Activated naive CD8-positive, alpha-beta T cell treated with anti-CD3 and anti-CD28 coated beads, Interleukin-2, amount 50 U/mL, for 24 hours (primary cell): ENCODE data around the gene LMBR1.

ENCODE experiments used
- ATAC-seq: fragments of 150-1000 bp; cut with Tn5 transposase; one replicate; pipeline ENCODE4 v1.10.0; 2021
- DNase-seq: peaks from one replicate; pipeline ENCODE4 v3.0.0; 2021
- H3K27ac Mint-ChIP-seq: one replicate; pipeline ENCODE4 v1.8.0; 2021; ENCODE audit warnings: mild to moderate bottlenecking, mixed read lengths
- H3K27me3 Mint-ChIP-seq: one replicate; pipeline ENCODE4 v1.8.0; 2021; ENCODE audit warnings: mixed read lengths
- H3K36me3 Mint-ChIP-seq: one replicate; pipeline ENCODE4 v1.8.0; 2021; ENCODE audit warnings: low read depth, mixed read lengths
- H3K4me1 Mint-ChIP-seq: one replicate; pipeline ENCODE4 v1.8.0; 2021; ENCODE audit warnings: mixed read lengths
- H3K4me3 Mint-ChIP-seq: one replicate; pipeline ENCODE4 v1.8.0; 2021; ENCODE audit warnings: mild to moderate bottlenecking, moderate library complexity, mixed read lengths
- H3K9me3 Mint-ChIP-seq: one replicate; pipeline ENCODE4 v1.8.0; 2021; ENCODE audit warnings: mixed read lengths

The LMBR1 gene

DNA sequence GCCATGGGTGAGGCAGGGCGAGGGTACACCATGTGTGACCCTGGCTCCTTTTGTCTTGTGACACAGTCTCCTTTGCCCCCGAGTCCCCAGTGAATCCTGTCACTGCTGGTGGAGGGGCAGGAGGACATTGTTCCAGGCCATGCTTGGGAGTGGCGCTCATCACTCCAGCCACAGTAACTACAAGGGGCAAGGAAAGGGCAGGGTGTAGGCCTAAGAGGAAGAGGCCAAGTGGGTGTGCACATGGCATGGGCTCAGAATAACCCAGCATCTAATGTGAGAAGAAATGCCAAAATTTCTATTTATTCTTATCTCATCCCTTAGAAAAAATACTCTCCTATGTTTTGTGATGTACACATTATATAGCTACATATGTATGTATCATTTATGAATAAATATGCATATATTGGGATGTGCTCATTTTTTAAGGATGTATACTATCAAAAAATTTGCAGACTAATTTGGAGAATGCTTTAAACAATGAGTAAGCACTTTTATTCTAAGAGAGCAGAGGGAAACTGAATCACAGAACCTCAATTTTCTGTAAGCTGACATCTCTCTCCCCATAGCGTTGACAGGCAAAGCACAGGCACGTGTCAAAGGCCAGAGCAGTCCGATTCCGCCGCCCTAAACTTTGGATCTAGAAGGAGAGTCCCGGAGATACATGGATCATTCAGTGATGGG lies 215.5 kb downstream of the LMBR1 start:
- Mint-ChIP-seq H3K36me3 (peaks cover 22% of the 10 kb centered on the region), H3K4me1 (no peaks in the 10 kb centered on the region), H3K9me3 (no peaks in the 10 kb centered on the region), H3K4me3 (no peak overlapping the region), H3K27ac (no peak overlapping the region), H3K27me3 (no peaks in the 10 kb centered on the region)
- DNase-seq (no peak), ATAC-seq (no peak)

DNA sequence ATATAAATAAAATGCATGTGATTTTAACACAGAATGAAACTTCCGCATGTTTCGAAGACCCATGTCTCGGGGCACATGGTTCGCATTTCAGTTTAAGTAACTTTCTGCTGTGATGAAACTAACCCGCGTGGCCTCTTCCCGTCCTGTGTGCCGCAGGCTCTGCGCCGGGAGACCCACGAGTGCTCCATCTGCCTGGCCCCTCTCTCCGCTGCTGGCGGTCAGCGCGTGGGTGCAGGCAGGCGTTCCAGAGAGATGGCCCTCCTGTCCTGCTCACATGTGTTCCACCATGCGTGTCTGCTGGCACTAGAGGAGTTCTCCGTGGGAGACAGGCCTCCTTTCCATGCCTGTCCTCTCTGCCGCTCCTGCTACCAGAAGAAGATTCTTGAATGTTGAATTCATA lies 216.7 kb downstream of the LMBR1 start:
- Mint-ChIP-seq H3K9me3 (no peaks in the 10 kb centered on the region), H3K27me3 (no peaks in the 10 kb centered on the region), H3K4me1 (no peaks in the 10 kb centered on the region), H3K27ac (no peak overlapping the region), H3K36me3 (peaks cover 17% of the 10 kb centered on the region), H3K4me3 (no peak overlapping the region)
- DNase-seq (no peak), ATAC-seq (no peak)

DNA sequence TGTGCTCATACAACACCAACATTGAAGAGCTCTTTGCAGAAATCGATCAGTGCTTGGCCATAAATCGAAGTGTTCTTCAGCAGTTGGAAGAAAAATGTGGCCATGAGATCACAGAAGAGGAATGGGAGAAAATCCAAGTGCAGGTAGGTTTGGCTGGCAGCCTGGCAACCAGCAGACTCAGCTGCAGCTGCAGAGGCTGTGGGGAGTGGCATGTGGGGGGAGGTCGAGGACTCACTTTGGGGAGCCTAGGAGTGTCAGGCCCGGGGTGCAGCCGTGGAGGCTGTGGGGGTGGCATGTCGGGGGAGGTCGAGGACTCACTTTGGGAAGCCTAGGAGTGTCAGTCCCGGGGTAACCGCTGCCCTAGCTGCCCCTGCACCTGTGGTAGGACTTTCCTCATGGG lies 217.3 kb downstream of the LMBR1 start:
- H3K9me3 Mint-ChIP-seq: no peaks in the 10 kb centered on the region
- H3K4me3 Mint-ChIP-seq: no peak overlapping the region
- H3K4me1 Mint-ChIP-seq: no peaks in the 10 kb centered on the region
- DNase-seq: no peak
- ATAC-seq: no peak
- H3K27ac Mint-ChIP-seq: no peak overlapping the region
- no peaks in the 10 kb centered on the region for H3K27me3 Mint-ChIP-seq
- peaks cover 17% of the 10 kb centered on the region for H3K36me3 Mint-ChIP-seq

DNA sequence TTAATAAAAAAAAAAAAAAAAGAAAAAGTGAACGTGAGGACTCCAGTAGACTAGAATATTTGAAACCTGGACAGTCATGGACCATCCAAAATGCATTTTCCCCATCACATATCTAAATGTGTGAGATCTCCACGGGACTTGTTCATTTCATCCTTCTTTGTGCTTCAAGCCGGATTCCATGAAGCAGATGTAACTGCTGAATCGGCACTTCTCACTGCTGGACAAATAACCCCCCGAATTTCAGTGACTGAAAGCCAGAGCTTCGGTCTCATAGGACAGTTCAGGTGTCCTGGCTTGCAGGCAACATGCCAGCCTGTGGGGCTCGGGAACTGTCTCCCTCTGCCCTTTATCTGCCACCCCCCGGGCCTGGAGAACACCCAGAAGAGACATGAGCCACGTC lies 219.1 kb downstream of the LMBR1 start:
- Mint-ChIP-seq H3K4me1 (no peaks in the 10 kb centered on the region), H3K36me3 (peaks cover 17% of the 10 kb centered on the region), H3K4me3 (no peak overlapping the region), H3K27ac (no peak overlapping the region), H3K9me3 (no peaks in the 10 kb centered on the region), H3K27me3 (no peaks in the 10 kb centered on the region)
- DNase-seq (no peak), ATAC-seq (no peak)

DNA sequence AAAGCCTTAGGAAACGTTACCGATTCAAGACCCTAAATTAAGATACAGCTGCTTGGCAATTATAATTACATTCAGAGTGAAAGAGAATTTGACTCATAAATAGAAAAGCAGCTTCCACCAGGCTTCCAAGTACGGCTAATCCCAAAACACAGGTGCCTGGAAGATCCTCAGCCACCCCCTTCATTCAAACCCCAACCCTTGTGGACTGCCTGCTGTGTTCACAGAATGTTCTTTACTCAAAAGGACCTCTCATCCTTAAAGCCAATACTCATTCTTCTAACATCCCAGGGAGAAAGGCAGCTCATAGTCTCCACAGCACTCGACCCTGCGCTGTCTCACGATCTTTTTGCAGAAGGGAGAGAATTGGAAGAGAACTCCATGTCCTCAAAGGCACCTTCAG lies 219.5 kb downstream of the LMBR1 start:
- Mint-ChIP-seq H3K4me1 (no peaks in the 10 kb centered on the region), H3K27ac (no peak overlapping the region), H3K36me3 (peaks cover 15% of the 10 kb centered on the region), H3K27me3 (no peaks in the 10 kb centered on the region), H3K9me3 (no peaks in the 10 kb centered on the region), H3K4me3 (no peak overlapping the region)
- DNase-seq: no peak
- no peak for ATAC-seq

DNA sequence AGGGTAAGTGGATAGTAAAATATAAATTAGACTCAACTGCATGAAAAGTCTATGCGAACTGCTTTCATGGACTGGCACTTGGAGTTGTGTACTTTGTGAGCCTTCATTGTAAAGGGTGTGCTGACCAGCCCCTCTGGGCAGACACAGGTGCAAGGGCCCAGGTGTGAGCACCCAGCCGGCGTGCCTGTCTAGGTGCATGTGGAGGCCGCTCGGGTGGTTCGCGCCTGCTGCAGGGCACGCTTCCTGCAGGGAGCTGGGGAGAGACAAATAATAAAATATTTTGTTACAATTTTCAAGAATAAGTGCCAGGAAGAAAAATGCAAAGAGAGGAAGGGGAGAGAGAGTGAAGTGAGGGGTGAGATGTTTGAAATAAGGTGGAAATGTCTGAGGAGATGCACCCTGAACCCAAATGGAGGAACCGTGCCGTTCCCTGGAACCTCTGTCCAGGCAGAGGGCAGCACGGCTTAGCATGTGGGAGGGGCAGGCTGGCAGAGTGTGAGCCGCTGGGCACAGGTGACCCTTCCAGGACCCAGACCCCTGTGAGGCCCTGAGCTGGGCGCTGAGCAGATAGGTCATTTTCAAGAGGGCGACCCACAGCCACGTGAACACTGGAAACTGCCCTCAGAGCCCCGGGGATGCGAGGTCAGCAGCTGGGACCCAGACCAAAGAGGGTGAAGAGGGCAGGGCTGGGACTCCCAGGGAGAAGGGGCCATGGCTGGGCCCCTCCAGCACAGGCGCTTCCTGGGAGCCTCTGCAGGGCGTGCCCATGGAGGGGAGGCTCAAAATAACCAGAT lies 223.8 kb downstream of the LMBR1 start:
- no peak overlapping the region for H3K4me3 Mint-ChIP-seq
- no peak overlapping the region for H3K27ac Mint-ChIP-seq
- no peak for ATAC-seq
- peaks cover 3% of the 10 kb centered on the region for H3K36me3 Mint-ChIP-seq
- no peaks in the 10 kb centered on the region for H3K9me3 Mint-ChIP-seq
- no peaks in the 10 kb centered on the region for H3K27me3 Mint-ChIP-seq
- peaks cover 3% of the 10 kb centered on the region for H3K4me1 Mint-ChIP-seq
- DNase-seq: no peak

DNA sequence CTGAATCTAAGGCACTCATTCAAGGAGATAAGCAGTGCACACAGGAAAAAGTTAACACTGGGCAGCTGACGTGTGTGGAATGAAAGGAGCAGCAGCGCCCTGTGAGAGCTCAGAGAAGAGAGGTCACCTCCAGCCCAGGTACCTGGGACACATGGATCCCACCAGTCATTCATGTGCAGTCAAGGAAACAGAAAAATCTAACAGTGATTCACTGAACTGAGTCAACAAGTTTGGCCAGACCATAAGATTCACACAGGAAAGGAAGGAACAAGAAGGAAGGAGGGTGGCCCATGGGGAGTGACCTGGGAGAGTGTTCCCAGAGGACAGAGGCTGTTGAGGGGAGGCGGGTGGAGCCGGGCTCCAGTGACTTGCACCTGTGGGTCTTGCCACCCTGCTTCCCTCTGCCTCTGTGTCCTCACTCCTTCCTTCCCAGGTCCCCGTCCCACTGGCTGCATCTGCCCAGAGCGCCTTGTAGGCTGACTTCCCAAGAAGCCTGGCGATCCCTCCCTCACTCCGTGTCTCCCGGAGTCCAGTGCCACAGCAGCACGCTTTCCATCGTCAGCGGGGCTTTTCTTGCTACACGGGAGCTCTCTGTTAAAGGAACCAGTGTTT lies 224.7 kb downstream of the LMBR1 start:
- ATAC-seq (no peak), DNase-seq (no peak)
- Mint-ChIP-seq H3K36me3 (peaks cover 3% of the 10 kb centered on the region), H3K4me1 (peaks cover 3% of the 10 kb centered on the region), H3K27me3 (no peaks in the 10 kb centered on the region), H3K4me3 (no peak overlapping the region), H3K9me3 (no peaks in the 10 kb centered on the region), H3K27ac (no peak overlapping the region)

DNA sequence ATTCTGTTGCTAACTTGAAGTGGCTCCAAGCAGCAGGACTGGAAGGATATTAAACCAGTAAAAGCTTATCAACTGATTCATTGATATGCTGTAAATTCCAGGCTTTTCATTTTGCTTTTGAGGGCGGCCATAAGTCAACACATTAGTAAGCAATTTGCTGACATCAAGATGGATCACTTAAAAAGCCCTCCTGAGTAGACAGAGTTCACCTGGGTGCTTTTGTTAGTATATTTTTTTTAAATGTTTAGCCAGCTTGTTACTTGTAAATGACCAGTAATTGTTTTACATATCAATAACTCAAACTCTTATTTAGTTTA lies 225.9 kb downstream of the LMBR1 start:
- Mint-ChIP-seq H3K36me3 (peaks cover 3% of the 10 kb centered on the region), H3K27ac (no peak overlapping the region), H3K9me3 (no peaks in the 10 kb centered on the region), H3K27me3 (no peaks in the 10 kb centered on the region), H3K4me3 (no peak overlapping the region), H3K4me1 (peaks cover 3% of the 10 kb centered on the region)
- DNase-seq (no peak), ATAC-seq (no peak)

DNA sequence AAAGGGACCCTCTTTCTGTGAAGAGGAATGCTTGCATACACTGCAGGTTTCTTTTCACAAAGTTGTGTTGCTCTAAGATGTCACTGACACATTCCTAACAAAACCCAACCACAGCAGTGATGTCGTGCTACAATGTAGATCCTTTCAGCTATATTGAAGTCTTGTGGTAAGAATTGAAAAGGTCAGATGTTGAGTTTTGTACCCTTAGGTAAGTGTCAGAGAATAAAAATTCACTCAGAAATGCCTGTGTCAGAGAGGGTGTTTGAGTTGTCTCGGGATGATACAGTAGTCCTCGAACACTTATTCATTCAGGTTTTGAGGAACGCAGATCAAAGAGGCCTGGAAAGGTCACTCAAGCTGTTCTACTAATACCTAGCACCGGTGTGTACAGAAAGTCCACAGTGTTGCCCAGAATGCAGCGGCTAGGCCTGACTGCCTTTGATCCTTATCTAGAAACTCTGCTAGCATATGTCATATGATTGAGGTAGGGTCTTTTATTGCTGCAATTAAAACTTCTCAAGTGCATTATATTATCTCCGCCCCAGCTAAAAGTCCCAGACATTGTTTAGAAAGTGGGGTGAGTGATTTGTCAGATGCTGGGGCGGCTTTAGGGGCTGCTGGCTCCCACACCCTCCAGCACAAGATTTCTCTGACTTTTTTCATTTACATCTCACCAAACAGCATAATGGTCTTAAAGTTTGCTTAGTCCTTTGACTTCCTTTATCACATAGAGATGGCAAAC lies 226.4 kb downstream of the LMBR1 start:
- H3K36me3 Mint-ChIP-seq: peaks cover 3% of the 10 kb centered on the region
- DNase-seq: no peak
- H3K4me1 Mint-ChIP-seq: peaks cover 3% of the 10 kb centered on the region
- no peak overlapping the region for H3K4me3 Mint-ChIP-seq
- H3K9me3 Mint-ChIP-seq: no peaks in the 10 kb centered on the region
- H3K27ac Mint-ChIP-seq: no peak overlapping the region
- no peaks in the 10 kb centered on the region for H3K27me3 Mint-ChIP-seq
- peak; percentile 92 for ATAC-seq

DNA sequence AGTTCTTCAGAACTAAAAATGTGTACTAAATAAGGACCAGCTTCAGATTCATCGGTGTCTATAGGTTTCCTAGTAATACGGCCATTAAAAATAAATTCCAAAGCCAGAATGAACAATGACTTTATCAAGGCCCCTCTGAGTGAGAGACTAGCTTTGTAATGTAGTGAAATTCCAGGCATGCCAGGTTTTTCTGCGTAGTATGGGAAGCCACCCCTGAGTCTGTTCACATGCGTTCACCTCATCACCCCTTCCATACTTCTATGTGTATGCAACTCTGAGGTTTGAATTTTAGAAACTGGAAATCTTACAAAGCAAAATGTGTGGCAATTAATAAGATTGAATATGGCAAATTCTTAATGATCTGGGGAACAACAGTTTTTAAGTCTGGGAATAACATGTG lies 227.9 kb downstream of the LMBR1 start:
- no peak for DNase-seq
- Mint-ChIP-seq H3K4me3 (no peak overlapping the region), H3K27me3 (peaks cover under 1% of the 10 kb centered on the region), H3K27ac (no peak overlapping the region), H3K36me3 (peaks cover 3% of the 10 kb centered on the region), H3K4me1 (peaks cover 3% of the 10 kb centered on the region), H3K9me3 (no peaks in the 10 kb centered on the region)
- ATAC-seq: no peak

DNA sequence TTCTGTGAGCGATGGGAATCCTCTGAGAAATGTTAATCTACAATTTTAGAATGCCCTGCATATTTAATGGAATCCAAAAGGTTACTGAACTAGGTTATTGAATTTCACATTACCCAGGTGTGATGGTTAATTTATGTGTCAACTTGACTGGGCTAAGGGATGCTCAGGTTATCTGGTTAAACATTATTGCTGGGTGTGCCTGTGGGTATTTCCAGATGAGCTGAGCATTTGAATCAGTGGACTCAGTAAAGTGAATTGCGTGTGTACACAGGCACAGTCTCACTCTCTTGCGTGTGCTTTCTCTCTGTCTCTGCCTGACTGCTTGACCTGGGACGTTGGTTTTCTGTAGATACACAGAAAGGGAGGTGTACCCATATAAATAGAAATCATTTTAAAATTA lies 230.7 kb downstream of the LMBR1 start:
- peaks cover 2% of the 10 kb centered on the region for H3K27me3 Mint-ChIP-seq
- peaks cover 3% of the 10 kb centered on the region for H3K4me1 Mint-ChIP-seq
- DNase-seq: no peak
- no peak overlapping the region for H3K4me3 Mint-ChIP-seq
- no peak for ATAC-seq
- H3K27ac Mint-ChIP-seq: no peak overlapping the region
- H3K9me3 Mint-ChIP-seq: no peaks in the 10 kb centered on the region
- H3K36me3 Mint-ChIP-seq: no peaks in the 10 kb centered on the region

DNA sequence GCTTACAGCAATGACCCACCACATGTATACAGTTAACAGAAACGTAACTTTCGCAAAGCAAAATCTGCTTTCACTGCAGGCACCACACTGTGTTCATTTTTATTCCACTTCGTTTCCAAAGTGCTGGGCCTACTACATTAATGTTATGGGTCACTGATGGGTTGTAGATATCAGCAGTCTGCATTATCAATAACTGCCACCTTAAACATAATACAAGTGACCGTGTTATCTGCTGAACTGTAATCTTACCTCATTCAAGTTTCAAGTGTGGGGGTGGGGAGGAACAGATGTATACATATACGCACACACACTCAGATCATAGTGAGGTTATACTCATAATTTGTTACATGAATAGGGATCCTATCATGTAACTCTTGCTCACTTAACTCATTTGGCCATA lies 231.3 kb downstream of the LMBR1 start:
- H3K27ac Mint-ChIP-seq: no peak overlapping the region
- peaks cover 2% of the 10 kb centered on the region for H3K27me3 Mint-ChIP-seq
- DNase-seq (no peak), ATAC-seq (no peak)
- no peaks in the 10 kb centered on the region for H3K9me3 Mint-ChIP-seq
- H3K4me1 Mint-ChIP-seq: peaks cover 2% of the 10 kb centered on the region
- no peaks in the 10 kb centered on the region for H3K36me3 Mint-ChIP-seq
- no peak overlapping the region for H3K4me3 Mint-ChIP-seq

DNA sequence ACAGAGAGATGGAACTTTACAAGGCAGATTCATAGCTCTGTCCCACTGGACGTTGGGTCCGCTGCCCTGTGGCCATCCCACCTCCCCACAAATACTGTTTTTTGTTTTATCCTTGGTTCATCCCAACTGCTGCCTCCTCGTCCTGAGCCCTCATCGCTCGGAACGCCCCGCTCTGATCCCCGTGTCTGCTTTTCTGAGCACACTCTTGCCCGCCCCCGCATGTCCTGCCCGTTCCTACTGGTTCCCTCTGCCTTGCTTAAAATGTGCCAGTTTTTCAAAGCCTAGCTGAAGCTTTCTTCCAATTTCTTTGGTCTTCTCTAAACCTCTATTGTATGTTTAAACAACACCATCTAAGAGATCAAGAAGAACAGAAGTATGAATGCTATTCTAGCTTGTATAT lies 233.0 kb downstream of the LMBR1 start:
- peaks cover 6% of the 10 kb centered on the region for H3K4me1 Mint-ChIP-seq
- no peaks in the 10 kb centered on the region for H3K9me3 Mint-ChIP-seq
- no peak overlapping the region for H3K4me3 Mint-ChIP-seq

DNA sequence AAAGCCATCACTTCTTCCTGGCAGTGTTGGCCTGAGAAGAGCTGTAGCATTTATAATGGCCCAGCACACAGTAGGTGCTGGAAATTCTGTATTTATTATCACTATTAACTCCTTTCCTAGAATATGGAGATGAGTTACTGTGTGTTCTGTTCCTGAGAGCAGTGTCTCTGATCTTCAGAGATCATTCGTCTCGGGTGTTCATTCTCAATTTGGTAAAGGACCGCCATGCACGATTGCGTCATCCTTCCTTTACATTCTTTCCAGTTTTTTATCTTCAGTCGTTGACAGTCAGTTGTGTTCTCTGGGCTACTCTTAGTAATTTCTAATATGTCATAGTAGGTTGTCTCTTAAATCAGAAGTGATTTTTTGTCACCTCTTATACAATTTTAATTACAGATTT lies 233.8 kb downstream of the LMBR1 start:
- peaks cover 4% of the 10 kb centered on the region for H3K27me3 Mint-ChIP-seq
- H3K9me3 Mint-ChIP-seq: no peaks in the 10 kb centered on the region
- H3K36me3 Mint-ChIP-seq: no peaks in the 10 kb centered on the region
- DNase-seq (no peak), ATAC-seq (no peak)
- H3K4me1 Mint-ChIP-seq: peaks cover 6% of the 10 kb centered on the region
- H3K4me3 Mint-ChIP-seq: no peak overlapping the region
- H3K27ac Mint-ChIP-seq: no peak overlapping the region

More for the DNA sequence above, 233.0 kb downstream of the LMBR1 start:
- ATAC-seq (no peak), DNase-seq (no peak)
- Mint-ChIP-seq H3K27me3 (peaks cover 4% of the 10 kb centered on the region), H3K36me3 (no peaks in the 10 kb centered on the region), H3K27ac (no peak overlapping the region)

DNA sequence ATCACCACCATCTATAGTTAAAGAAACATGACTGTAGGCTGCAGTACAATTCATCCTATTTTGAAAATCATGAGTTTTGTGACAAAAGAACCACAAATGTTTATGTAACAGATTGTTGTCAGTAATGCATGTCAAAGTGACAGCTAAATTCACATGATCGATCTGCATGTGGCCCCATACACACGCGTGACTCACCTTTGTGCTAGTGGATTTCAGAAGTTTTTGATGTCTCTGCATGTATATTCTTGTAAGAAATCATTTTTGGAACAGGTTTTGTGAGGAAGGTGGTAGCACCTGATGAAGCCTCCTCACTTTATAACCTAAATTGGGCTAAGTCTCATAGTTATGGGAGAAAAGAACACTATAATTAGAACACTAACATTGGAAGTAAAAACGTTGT lies 235.3 kb downstream of the LMBR1 start:
- H3K9me3 Mint-ChIP-seq: no peaks in the 10 kb centered on the region
- no peak for DNase-seq
- H3K4me3 Mint-ChIP-seq: no peak overlapping the region
- peaks cover 6% of the 10 kb centered on the region for H3K4me1 Mint-ChIP-seq
- H3K27me3 Mint-ChIP-seq: peaks cover 4% of the 10 kb centered on the region
- no peak overlapping the region for H3K27ac Mint-ChIP-seq
- ATAC-seq: no peak
- H3K36me3 Mint-ChIP-seq: no peaks in the 10 kb centered on the region
